ENCODE measurements around the gene ADAM33. TPM values are rescaled to one million over a fixed set of nuclear protein-coding genes. Genes with fewer than 3 reads are reported as not detected.

Gene ADAM33
- total RNA-seq, 1 experiment from 2014 or later: 0.23 TPM

- no peak for DNase-seq
- Histone ChIP-seq H3K36me3 (ENCODE audit: control insufficient read depth, insufficient read depth, low read length) (no peaks in the 10 kb centered on the region), H3K4me1 (no peaks in the 10 kb centered on the region), H3K4me3 (ENCODE audit: low read depth, low read length) (no peak overlapping the region), H3K9me3 (no peaks in the 10 kb centered on the region), H3K27me3 (replicated peaks; ENCODE audit: control insufficient read depth, insufficient read depth, low read length) (peaks cover 3% of the 10 kb centered on the region; the same call in 1 of the 2 replicates)
- H3K27ac Mint-ChIP-seq (ENCODE audit: unreplicated experiment): no peak overlapping the region
- peak in 1 of 2 experiments; percentile 0 for TF ChIP-seq CTCF (IDR thresholded peaks at IDR 0.05; ENCODE audit: insufficient read depth in 1 of 2, low read depth in 1 of 2, low read length in 1 of 2, severe bottlenecking in 1 of 2, unreplicated experiment in 1 of 2)
- POLR2A ChIA-PET: no interaction called here
- H3K9me3 Mint-ChIP-seq (ENCODE audit: unreplicated experiment): no peaks in the 10 kb centered on the region
- intact Hi-C loops (cut with micrococcal nuclease; ENCODE audit: unreplicated experiment): no loop called here
- H3K36me3 Mint-ChIP-seq (ENCODE audit: insufficient read depth, unreplicated experiment): no peaks in the 10 kb centered on the region
- no peaks in the 10 kb centered on the region for H3K4me1 Mint-ChIP-seq (ENCODE audit: low read depth, unreplicated experiment)
- H3K27me3 Mint-ChIP-seq (ENCODE audit: insufficient read depth, unreplicated experiment): peaks cover 14% of the 10 kb centered on the region
- no peak overlapping the region for H3K4me3 Mint-ChIP-seq (ENCODE audit: unreplicated experiment)
- CTCF ChIA-PET: interaction anchor here (0.6 to 1.0 kb wide), 4 partner anchors 40 to 332 kb away, joined by 3 to 8 read pairs (median 4); partner anchors contain the start of gene SPEF1
- no TSS peak for BruUV-seq (replicated peaks)
Observed at GRCh38 chr20:3670945-3671344, 10.9 kb downstream of the ADAM33 start.

GRCh38 chr20:3670511-3670910, 11.3 kb downstream of the ADAM33 start:
- peaks cover 12% of the 10 kb centered on the region for H3K27me3 Mint-ChIP-seq (ENCODE audit: insufficient read depth, unreplicated experiment)
- H3K4me3 ChIP-seq (ENCODE audit: low read depth, low read length): no peak overlapping the region
- ChIA-PET CTCF (interaction anchor here (0.6 to 1.0 kb wide), 4 partner anchors 40 to 332 kb away, joined by 3 to 8 read pairs (median 4); partner anchors contain the start of gene SPEF1), POLR2A (no interaction called here)
- H3K4me3 Mint-ChIP-seq (ENCODE audit: unreplicated experiment): no peak overlapping the region
- peak; percentile 18 to 46 for TF ChIP-seq CTCF (IDR thresholded peaks at IDR 0.05; ENCODE audit: insufficient read depth in 1 of 2, low read depth in 1 of 2, low read length in 1 of 2, severe bottlenecking in 1 of 2, unreplicated experiment in 1 of 2)
- H3K4me1 Mint-ChIP-seq (ENCODE audit: low read depth, unreplicated experiment): no peaks in the 10 kb centered on the region
- no peaks in the 10 kb centered on the region for H3K9me3 ChIP-seq
- intact Hi-C loops (cut with micrococcal nuclease; ENCODE audit: unreplicated experiment): no loop called here
- H3K27me3 ChIP-seq (replicated peaks; ENCODE audit: control insufficient read depth, insufficient read depth, low read length): peaks cover 3% of the 10 kb centered on the region; the same call in 1 of the 2 replicates
- H3K4me1 ChIP-seq: no peaks in the 10 kb centered on the region
- BruUV-seq (replicated peaks): no TSS peak
- H3K36me3 Mint-ChIP-seq (ENCODE audit: insufficient read depth, unreplicated experiment): no peaks in the 10 kb centered on the region
- no peaks in the 10 kb centered on the region for H3K36me3 ChIP-seq (ENCODE audit: control insufficient read depth, insufficient read depth, low read length)
- H3K9me3 Mint-ChIP-seq (ENCODE audit: unreplicated experiment): no peaks in the 10 kb centered on the region
- no peak overlapping the region for H3K27ac Mint-ChIP-seq (ENCODE audit: unreplicated experiment)
- DNase-seq: peak in 1 of 2 experiments; percentile 58

- DNase-seq: no peak
- Mint-ChIP-seq H3K27me3 (ENCODE audit: insufficient read depth, unreplicated experiment) (peaks cover 8% of the 10 kb centered on the region), H3K9me3 (ENCODE audit: unreplicated experiment) (no peaks in the 10 kb centered on the region), H3K4me1 (ENCODE audit: low read depth, unreplicated experiment) (no peaks in the 10 kb centered on the region), H3K36me3 (ENCODE audit: insufficient read depth, unreplicated experiment) (no peaks in the 10 kb centered on the region), H3K27ac (ENCODE audit: unreplicated experiment) (no peak overlapping the region), H3K4me3 (ENCODE audit: unreplicated experiment) (no peak overlapping the region)
- POLR2A ChIA-PET: no interaction called here
- CTCF ChIA-PET: interaction anchor here (0.9 to 1.0 kb wide), 2 partner anchors 112 to 311 kb away, joined by 3 read pairs; partner anchors contain the start of gene SPEF1
- Histone ChIP-seq H3K9me3 (no peaks in the 10 kb centered on the region), H3K4me1 (no peaks in the 10 kb centered on the region), H3K27me3 (replicated peaks; ENCODE audit: control insufficient read depth, insufficient read depth, low read length) (peaks cover 3% of the 10 kb centered on the region; the same call in 1 of the 2 replicates), H3K4me3 (ENCODE audit: low read depth, low read length) (no peak overlapping the region), H3K36me3 (ENCODE audit: control insufficient read depth, insufficient read depth, low read length) (no peaks in the 10 kb centered on the region)
- no peak for TF ChIP-seq CTCF (IDR thresholded peaks at IDR 0.05; ENCODE audit: insufficient read depth in 1 of 2, low read depth in 1 of 2, low read length in 1 of 2, severe bottlenecking in 1 of 2, unreplicated experiment in 1 of 2)
- intact Hi-C loops (cut with micrococcal nuclease; ENCODE audit: unreplicated experiment): no loop called here
- BruUV-seq (replicated peaks): no TSS peak
Observed at GRCh38 chr20:3669710-3670367, 12.0 kb downstream of the ADAM33 start.
